B cell (primary cell): Measurements from ENCODE around the gene ESYT1. TPM values are rescaled to one million over a fixed set of nuclear protein-coding genes. Genes with fewer than 3 reads are reported as not detected.

ENCODE experiments used
- ATAC-seq: fragments of 200-7000 bp; cut with Tn5 transposase; one replicate; pipeline ENCODE4 v1.10.0; 2021; ENCODE audit warnings: low read depth, mild to moderate bottlenecking, moderate number of reproducible peaks, moderate library complexity
- CTCF ChIA-PET: fragments of 350-600 bp; sonication (Branson Sonifier 250); formaldehyde crosslinking; loops from one replicate; lab custom pipeline; 2021; ENCODE audit warnings: antibody characterized with exemption, inconsistent platforms; lab: Charles Lee
- POLR2A ChIA-PET: fragments of 350-600 bp; sonication (Branson Sonifier 250); formaldehyde crosslinking; loops from one replicate; lab custom pipeline; 2021; ENCODE audit warnings: antibody characterized with exemption; lab: Charles Lee
- DNase-seq: peaks from one replicate; pipeline ENCODE4 v3.0.0; 2013
- H2AFZ ChIP-seq: 2 replicates; pipeline ENCODE4 v1.6.1; 2012; ENCODE audit warnings: mild to moderate bottlenecking, low read depth, low read length; ENCODE audit not compliant: insufficient read depth, poor library complexity, severe bottlenecking
- H3K27ac ChIP-seq, 2 donors: 1 replicate in 1 of 2; 2 replicates in 1 of 2; pipeline ENCODE4 v1.5.1; 2012 to 2013; ENCODE audit warnings: low read length in 2 of 2, mild to moderate bottlenecking in 2 of 2, moderate library complexity in 1 of 2
- H3K27me3 ChIP-seq, 4 experiments: fragments of 200-600 bp in 1 of 4; sonication (generic) in 1 of 4; replicated peaks in 1 of 4; 1 replicate in 2 of 4; 2 replicates in 2 of 4; pipeline versions ENCODE4 v1.6.1 to v1.7.0; 2013 to 2016; ENCODE audit warnings: low read length in 3 of 4, mild to moderate bottlenecking in 2 of 4, mixed read lengths in 1 of 4, moderate library complexity in 1 of 4; ENCODE audit not compliant: insufficient read depth in 4 of 4, control insufficient read depth in 3 of 4; ENCODE audit errors: control extremely low read depth in 1 of 4
- H3K36me3 ChIP-seq, 2 experiments: replicated peaks in 1 of 2; 1 replicate in 1 of 2; 2 replicates in 1 of 2; pipeline versions ENCODE4 v1.6.1 to v1.7.1; 2013; ENCODE audit warnings: low read length in 1 of 2; ENCODE audit not compliant: insufficient read depth in 2 of 2, control insufficient read depth in 1 of 2; ENCODE audit errors: control extremely low read depth in 1 of 2, extremely low read depth in 1 of 2
- H3K4me1 ChIP-seq, 2 donors: fragments of 200-600 bp in 1 of 2; sonication (generic) in 1 of 2; 1 replicate in 1 of 2; 2 replicates in 1 of 2; pipeline versions ENCODE4 v1.5.1 to v1.6.1; 2013 to 2017; ENCODE audit warnings: low read length in 2 of 2; ENCODE audit not compliant: control insufficient read depth in 2 of 2, insufficient read depth in 2 of 2
- H3K4me2 ChIP-seq: replicated peaks from 2 replicates; pipeline ENCODE3; 2012; ENCODE audit warnings: mild to moderate bottlenecking, low read depth, low read length; ENCODE audit not compliant: poor library complexity, severe bottlenecking
- H3K4me3 ChIP-seq, 5 experiments: fragments of 200-600 bp in 1 of 5; sonication (generic) in 1 of 5; 1 replicate in 3 of 5; 2 replicates in 2 of 5; pipeline versions ENCODE4 v1.5.1 to v1.7.0; 2011 to 2016; ENCODE audit warnings: low read length in 4 of 5, mild to moderate bottlenecking in 4 of 5, low read depth in 2 of 5, control low read depth in 1 of 5, moderate library complexity in 1 of 5; ENCODE audit not compliant: insufficient read depth in 1 of 5; ENCODE audit errors: control extremely low read depth in 1 of 5, extremely low read depth in 1 of 5
- H3K79me2 ChIP-seq: fragments of 200-600 bp; sonication (generic); one replicate; pipeline ENCODE4 v1.6.0; 2016; ENCODE audit warnings: low read length; ENCODE audit not compliant: control insufficient read depth, insufficient read depth
- H3K9ac ChIP-seq: fragments of 200-600 bp; sonication (generic); 2 replicates; pipeline ENCODE4 v1.6.1; 2017; ENCODE audit warnings: mild to moderate bottlenecking, low read length, moderate library complexity
- H3K9me3 ChIP-seq, 3 donors: one replicate each; pipeline versions ENCODE4 v1.6.1 to v1.7.1; 2013; ENCODE audit warnings: low read length in 2 of 3; ENCODE audit not compliant: control insufficient read depth in 2 of 3, insufficient read depth in 1 of 3; ENCODE audit errors: control extremely low read depth in 1 of 3
- H4K20me1 ChIP-seq: 2 replicates; pipeline ENCODE4 v1.6.0; 2012; ENCODE audit warnings: mild to moderate bottlenecking, low read length; ENCODE audit not compliant: insufficient read depth, control insufficient read depth, poor library complexity, severe bottlenecking
- H3K27ac Mint-ChIP-seq: one replicate; pipeline ENCODE4 v1.8.0; 2021; ENCODE audit warnings: mixed read lengths
- H3K27me3 Mint-ChIP-seq: one replicate; pipeline ENCODE4 v1.8.0; 2021; ENCODE audit warnings: mixed read lengths
- H3K4me1 Mint-ChIP-seq: one replicate; pipeline ENCODE4 v1.8.0; 2021; ENCODE audit warnings: mixed read lengths
- H3K4me3 Mint-ChIP-seq: one replicate; pipeline ENCODE4 v1.8.0; 2021; ENCODE audit warnings: mixed read lengths
- H3K9me3 Mint-ChIP-seq: one replicate; pipeline ENCODE4 v1.8.0; 2022; ENCODE audit warnings: mixed read lengths; ENCODE audit not compliant: insufficient read depth
- CTCF ChIP-seq: fragments of 200-600 bp; IDR thresholded peaks from one replicate; pipeline ENCODE4 v1.8.0; 2022; ENCODE audit warnings: antibody characterized with exemption, mild to moderate bottlenecking
- EZH2 ChIP-seq: IDR thresholded peaks from 2 replicates; pipeline ENCODE4 v1.6.1; 2012; ENCODE audit warnings: borderline replicate concordance, low read depth, mild to moderate bottlenecking, moderate library complexity, low read length; ENCODE audit not compliant: insufficient read depth, poor library complexity, severe bottlenecking
- WGBS: methylation state at CpG from one replicate; pipeline ENCODE4 v1.1.5; 2013; ENCODE audit warnings: missing lambda C conversion rate; ENCODE audit not compliant: insufficient coverage; 5-methylcytosine and 5-hydroxymethylcytosine counted together
- intact Hi-C: fragments of 100-400 bp; cut with micrococcal nuclease; formaldehyde crosslinking; loops from one replicate; pipeline ENCODE4 v1.10.0; 2022
- polyA plus RNA-seq: library from polyadenylated mRNA; depleted of rRNA; stranded (reverse); fragments of >200 nt; gene quantifications from 2 replicates; pipeline ENCODE4 v1.2.3, GENCODE V29; 2012
- total RNA-seq, 2 donors: library from RNA; stranded (reverse); fragments of 120-200 nt in 1 of 2; gene quantifications; 1 replicate in 1 of 2; 2 replicates in 1 of 2; pipeline versions ENCODE4 v1.2.3 to v1.2.4, GENCODE V29; 2013 to 2022

Gene ESYT1
- total and polyA plus RNA-seq, 2 donors (not counting 1 experiment from before 2014, with no cell fraction given), result 154 to 162 TPM

- H4K20me1 ChIP-seq, result peaks cover 14% of the 10 kb centered on the region
- H3K79me2 ChIP-seq, result peaks cover 27% of the 10 kb centered on the region
- ChIA-PET POLR2A (interaction anchor here (0.8 to 1.3 kb wide), 3 partner anchors 12 to 25 kb away, joined by 3 to 7 read pairs (median 3); no protein-coding TSS in a partner anchor), CTCF (interaction anchor here (0.8 to 3.1 kb wide), 4 partner anchors 20 to 107 kb away, joined by 3 to 24 read pairs (median 3); partner anchors contain the start of gene SMARCC2)
- H3K27ac Mint-ChIP-seq, result no peak overlapping the region
- intact Hi-C loops, result no loop called here
- no peak overlapping the region for H3K27ac ChIP-seq
- WGBS, result 98% methylated on average over 4 of the region's 11 CpGs
- ATAC-seq (no peak), DNase-seq (no peak)
- no peak overlapping the region for H3K9ac ChIP-seq
- H3K27me3 ChIP-seq, result no peaks in the 10 kb centered on the region
- H3K4me2 ChIP-seq, result no peak overlapping the region
- H3K9me3 ChIP-seq, result no peaks in the 10 kb centered on the region
- H3K4me3 Mint-ChIP-seq, result no peak overlapping the region
- H3K36me3 ChIP-seq, result peaks cover 7 to 77% of the 10 kb centered on the region in 2 experiments
- H2AFZ ChIP-seq, result no peak overlapping the region
- TF ChIP-seq CTCF (no peak), EZH2 (no peak)
- H3K4me1 Mint-ChIP-seq, result peaks cover 31% of the 10 kb centered on the region
- no peak overlapping the region for H3K4me3 ChIP-seq
- H3K27me3 Mint-ChIP-seq, result no peaks in the 10 kb centered on the region
- no peaks in the 10 kb centered on the region for H3K9me3 Mint-ChIP-seq
- H3K4me1 ChIP-seq, result peaks cover 20 to 29% of the 10 kb centered on the region in 2 donors
Measured at GRCh38 chr12:56162468-56163290, 34.6 kb downstream of the ESYT1 start.
